Measurements from ENCODE around the gene ARHGAP15.

GRCh38 chr2:143482771-143483170 is 353.6 kb downstream of the ARHGAP15 start:
- TF ChIP-seq CTCF (IDR thresholded peaks at IDR 0.05; ENCODE audit: low read length) (no peak), EZH2 (optimal IDR thresholded peaks at IDR 0.05; ENCODE audit: low read depth, low read length) (no peak), EZH2phosphoT487 (IDR thresholded peaks at IDR 0.05; ENCODE audit: low read length) (no peak)

Data from MM.1S (cell line).